GM23338 (cell line): Measurements from ENCODE around the gene TBC1D14. TPM values are rescaled to one million over a fixed set of nuclear protein-coding genes. Genes with fewer than 3 reads are reported as not detected.

Experiments
- ATAC-seq: fragments of 200-7000 bp; cut with Tn5 transposase; 3 replicates; pipeline ENCODE4 v1.9.1; 2020
- DNase-seq: peaks from one replicate; pipeline ENCODE4 v3.0.0-alpha.2; 2015; ENCODE audit warnings: low spot score
- H2AFZ ChIP-seq: fragments of 200-600 bp; sonication (generic); 2 replicates; pipeline ENCODE4 v1.8.0; 2016; ENCODE audit warnings: antibody characterized with exemption, mild to moderate bottlenecking, moderate library complexity
- H3F3A ChIP-seq: fragments of 200-600 bp; sonication (generic); replicated peaks from 2 replicates; pipeline ENCODE4 v1.8.0; 2017; ENCODE audit warnings: antibody characterized with exemption, mixed run types, low read depth
- H3K27ac ChIP-seq: fragments of 200-600 bp; sonication (generic); 2 replicates; pipeline ENCODE4 v1.6.1; 2016; ENCODE audit warnings: low read depth
- H3K27me3 ChIP-seq: fragments of 200-600 bp; sonication (generic); 2 replicates; pipeline ENCODE4 v1.8.0; 2016; ENCODE audit warnings: mild to moderate bottlenecking, mixed run types, moderate library complexity; ENCODE audit not compliant: insufficient read depth
- H3K36me3 ChIP-seq: fragments of 200-600 bp; sonication (generic); 2 replicates; pipeline ENCODE4 v1.8.0; 2016; ENCODE audit warnings: mild to moderate bottlenecking; ENCODE audit not compliant: insufficient read depth
- H3K4me1 ChIP-seq: fragments of 200-600 bp; sonication (generic); 2 replicates; pipeline ENCODE4 v1.8.0; 2016; ENCODE audit warnings: mild to moderate bottlenecking, moderate library complexity; ENCODE audit not compliant: insufficient read depth
- H3K4me2 ChIP-seq: fragments of 200-600 bp; sonication (generic); 2 replicates; pipeline ENCODE4 v1.7.1; 2017; ENCODE audit warnings: mixed run types
- H3K4me3 ChIP-seq: fragments of 200-600 bp; sonication (generic); 2 replicates; pipeline ENCODE4 v1.6.1; 2016; ENCODE audit warnings: mixed run types
- H3K79me2 ChIP-seq: fragments of 200-600 bp; sonication (generic); replicated peaks from 2 replicates; pipeline ENCODE4 v1.8.0; 2017; ENCODE audit warnings: mild to moderate bottlenecking; ENCODE audit not compliant: insufficient read depth
- H3K9me2 ChIP-seq: fragments of 200-600 bp; sonication (generic); 2 replicates; pipeline ENCODE4 v1.8.0; 2017; ENCODE audit not compliant: insufficient read depth
- H4K20me1 ChIP-seq: fragments of 200-600 bp; sonication (generic); replicated peaks from 2 replicates; pipeline ENCODE4 v1.8.0; 2017; ENCODE audit warnings: mild to moderate bottlenecking; ENCODE audit not compliant: insufficient read depth
- H3K27ac Mint-ChIP-seq: 2 replicates; pipeline ENCODE4 v1.8.0; 2020; ENCODE audit warnings: inconsistent platforms, mild to moderate bottlenecking, moderate library complexity, mixed read lengths
- H3K27me3 Mint-ChIP-seq: 3 replicates; pipeline ENCODE4 v1.8.0; 2022; ENCODE audit warnings: low read depth, mild to moderate bottlenecking, moderate library complexity, mixed read lengths, inconsistent platforms; ENCODE audit not compliant: insufficient read depth, poor library complexity
- H3K36me3 Mint-ChIP-seq: 3 replicates; pipeline ENCODE4 v1.8.0; 2021; ENCODE audit warnings: low read depth, mild to moderate bottlenecking, inconsistent platforms, moderate library complexity, mixed read lengths
- H3K4me1 Mint-ChIP-seq: 3 replicates; pipeline ENCODE4 v1.8.0; 2020; ENCODE audit warnings: mild to moderate bottlenecking, inconsistent platforms, mixed read lengths
- H3K4me3 Mint-ChIP-seq: 3 replicates; pipeline ENCODE4 v1.8.0; 2021; ENCODE audit warnings: moderate library complexity, mild to moderate bottlenecking, inconsistent platforms, mixed read lengths
- H3K9me3 Mint-ChIP-seq: 3 replicates; pipeline ENCODE4 v1.8.0; 2020; ENCODE audit warnings: moderate library complexity, mild to moderate bottlenecking, inconsistent platforms, mixed read lengths
- CTCF ChIP-seq, 2 experiments: fragments of 200-600 bp in 1 of 2; sonication (generic) in 1 of 2; conservative IDR thresholded peaks; 2 replicates each; pipeline versions ENCODE4 v1.5.1 to v1.6.1; 2016 to 2017; ENCODE audit warnings: antibody characterized with exemption in 2 of 2, low read depth in 2 of 2, mild to moderate bottlenecking in 2 of 2, moderate library complexity in 1 of 2
- EZH2 ChIP-seq: fragments of 200-600 bp; sonication (generic); IDR thresholded peaks from one replicate; pipeline ENCODE4 v1.8.0; 2017; ENCODE audit warnings: antibody characterized with exemption, mild to moderate bottlenecking, low read depth; ENCODE audit not compliant: unreplicated experiment
- JUNB ChIP-seq: IDR thresholded peaks from one replicate; pipeline ENCODE4 v1.6.1; 2016; ENCODE audit warnings: antibody characterized with exemption; ENCODE audit not compliant: unreplicated experiment
- NANOG ChIP-seq: IDR thresholded peaks from 2 replicates; pipeline ENCODE4 v1.6.1; 2016; ENCODE audit warnings: antibody characterized with exemption, borderline replicate concordance
- POLR2AphosphoS5 ChIP-seq: IDR thresholded peaks from 2 replicates; pipeline ENCODE4 v1.6.1; 2016; ENCODE audit warnings: antibody characterized with exemption, low read depth
- STAT1 ChIP-seq: IDR thresholded peaks from one replicate; pipeline ENCODE4 v1.6.1; 2016; ENCODE audit warnings: antibody characterized with exemption; ENCODE audit not compliant: unreplicated experiment
- ZNF331 ChIP-seq: fragments of 250-450 bp; sonication (Bioruptor Pico); IDR thresholded peaks from 2 replicates; pipeline ENCODE4 v1.5.0; 2020; ENCODE audit warnings: low read depth, mild to moderate bottlenecking, moderate library complexity
- ZNF462 ChIP-seq: fragments of 250-450 bp; sonication (Bioruptor Pico); IDR thresholded peaks from 2 replicates; pipeline ENCODE4 v1.5.0; 2020; ENCODE audit warnings: mild to moderate bottlenecking, moderate library complexity
- polyA plus RNA-seq: library from polyadenylated mRNA; unstranded; fragments of >200 nt; fragmentation: Nextera tagmentation; extraction: Ambion mirVana; gene quantifications from 2 replicates; pipeline ENCODE4 v1.2.1, GENCODE V29; 2016
- total RNA-seq: library from RNA; depleted of rRNA; stranded (reverse); fragments of >200 nt; shearing (Covaris generic); gene quantifications from 2 replicates; pipeline ENCODE4 v1.2.3, GENCODE V29; 2014

The TBC1D14 gene
- total and polyA plus RNA-seq, 2 experiments from 2014 or later, result 18.2 to 59.7 TPM

DNA sequence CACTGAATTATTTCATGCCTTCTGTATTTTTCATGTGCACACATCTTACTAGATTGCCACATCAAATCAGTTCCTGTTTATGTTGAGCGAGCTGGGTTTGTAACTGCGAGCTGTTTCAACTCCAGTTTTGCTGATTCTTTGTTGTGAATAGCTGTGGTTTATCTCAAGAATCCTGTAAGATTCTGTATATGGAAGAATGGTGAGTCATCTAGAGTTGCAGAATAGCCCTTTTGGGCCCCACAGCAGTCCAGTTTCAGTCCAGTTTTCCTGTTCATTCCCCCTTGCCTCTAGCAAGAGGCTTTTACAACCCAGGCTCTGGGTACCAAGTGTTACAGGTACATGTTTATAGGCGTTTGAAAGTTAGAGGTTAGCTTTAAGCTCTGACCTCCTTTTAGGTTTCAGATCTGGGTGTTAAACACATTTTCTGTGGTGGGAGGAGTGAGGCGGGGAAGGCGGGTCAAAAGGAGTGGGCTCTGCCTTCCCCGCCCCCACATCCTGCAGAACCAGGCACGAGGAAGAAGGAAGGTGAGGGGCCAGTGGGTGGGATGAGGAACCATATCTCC is 32.7 kb downstream of the TBC1D14 start (continued):
- TF ChIP-seq EZH2, result no peak
- no peak for TF ChIP-seq POLR2AphosphoS5
- TF ChIP-seq ZNF331, result no peak
- no peak for TF ChIP-seq NANOG
- TF ChIP-seq ZNF462 (CRISPR knock-in tag), result no peak
- TF ChIP-seq STAT1, result no peak

DNA sequence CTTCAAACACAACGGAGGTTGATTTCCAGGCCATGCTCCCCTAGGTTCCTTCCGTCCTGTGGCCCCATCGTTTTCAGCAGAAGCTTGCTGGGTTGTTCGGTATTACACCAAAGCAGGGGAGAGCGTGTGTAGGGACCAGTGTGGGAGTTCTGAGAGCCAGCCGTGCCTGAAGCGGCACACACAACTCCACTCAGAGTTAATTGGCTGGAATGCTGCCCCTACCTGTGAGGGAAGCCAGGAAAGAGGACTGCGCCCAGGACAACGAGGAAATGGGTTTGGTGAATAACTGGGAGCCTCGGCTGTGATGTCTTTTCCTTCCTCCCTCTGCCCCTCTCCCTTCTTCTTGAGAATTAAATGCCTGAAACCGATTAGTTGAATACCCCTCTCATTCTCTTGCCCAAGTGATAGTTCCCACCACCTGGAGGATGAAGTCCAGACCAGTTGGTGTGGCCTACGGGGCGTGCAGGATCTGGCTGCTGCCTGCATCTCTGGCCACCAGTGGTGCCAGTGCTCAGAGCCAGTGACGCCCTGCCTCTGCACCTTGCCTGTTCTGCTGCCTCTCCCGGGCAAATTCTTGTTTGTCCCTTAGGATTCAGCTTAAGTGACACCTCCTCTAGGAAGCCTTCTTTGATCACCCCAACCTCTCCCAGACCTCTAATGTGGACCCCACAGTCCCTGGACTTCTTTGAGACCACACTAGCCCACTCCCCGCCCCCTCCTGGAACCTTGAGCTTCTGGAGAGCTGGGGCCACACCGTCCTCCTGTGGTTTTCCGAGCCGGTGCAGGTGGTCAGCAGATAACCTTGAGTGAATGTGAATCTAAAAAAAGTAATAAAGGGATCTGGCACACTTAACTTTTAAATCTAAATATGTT is 33.6 kb downstream of the TBC1D14 start:
- peak overlapping the region; percentile 18; the same call in 1 of the 2 replicates for H3K27ac ChIP-seq
- H3K4me3 Mint-ChIP-seq, result no peak overlapping the region; the same call in 2 of the 3 replicates

More for the DNA sequence above, 33.6 kb downstream of the TBC1D14 start:
- H3K27me3 ChIP-seq, result no peaks in the 10 kb centered on the region
- TF ChIP-seq CTCF (conservative IDR thresholded peaks at IDR 0.05; ENCODE audit: low read depth in 2 of 2), result 0 out of 4 replicates have a peak, but pooled peaks of 1 of the 2 experiments have one; percentile 6
- no peak for TF ChIP-seq JUNB
- Mint-ChIP-seq H3K27ac (peak overlapping the region; percentile 66; the same call in 1 of the 2 replicates), H3K9me3 (no peaks in the 10 kb centered on the region), H3K36me3 (no peaks in the 10 kb centered on the region), H3K27me3 (peaks cover 2% of the 10 kb centered on the region), H3K4me1 (peaks cover 63% of the 10 kb centered on the region)
- no peak overlapping the region for H2AFZ ChIP-seq
- DNase-seq (peak; percentile 60), ATAC-seq (peak; percentile 56)
- peaks cover 50% of the 10 kb centered on the region for H3K79me2 ChIP-seq
- peaks cover 40% of the 10 kb centered on the region for H3K4me1 ChIP-seq
- H3F3A ChIP-seq, result 0 out of 2 replicates have a peak, but pooled peaks cover 4% of the 10 kb centered on the region
- peak overlapping the region; percentile 68 for H3K4me2 ChIP-seq
- H3K36me3 ChIP-seq, result no peaks in the 10 kb centered on the region
- 0 out of 2 replicates have a peak overlapping the region, but pooled peaks have one; percentile 12 for H3K4me3 ChIP-seq
- peaks cover 7% of the 10 kb centered on the region for H4K20me1 ChIP-seq
- H3K9me2 ChIP-seq, result no peaks in the 10 kb centered on the region
